ENCODE measurements around the gene CLEC4G.

Gene CLEC4G

DNA sequence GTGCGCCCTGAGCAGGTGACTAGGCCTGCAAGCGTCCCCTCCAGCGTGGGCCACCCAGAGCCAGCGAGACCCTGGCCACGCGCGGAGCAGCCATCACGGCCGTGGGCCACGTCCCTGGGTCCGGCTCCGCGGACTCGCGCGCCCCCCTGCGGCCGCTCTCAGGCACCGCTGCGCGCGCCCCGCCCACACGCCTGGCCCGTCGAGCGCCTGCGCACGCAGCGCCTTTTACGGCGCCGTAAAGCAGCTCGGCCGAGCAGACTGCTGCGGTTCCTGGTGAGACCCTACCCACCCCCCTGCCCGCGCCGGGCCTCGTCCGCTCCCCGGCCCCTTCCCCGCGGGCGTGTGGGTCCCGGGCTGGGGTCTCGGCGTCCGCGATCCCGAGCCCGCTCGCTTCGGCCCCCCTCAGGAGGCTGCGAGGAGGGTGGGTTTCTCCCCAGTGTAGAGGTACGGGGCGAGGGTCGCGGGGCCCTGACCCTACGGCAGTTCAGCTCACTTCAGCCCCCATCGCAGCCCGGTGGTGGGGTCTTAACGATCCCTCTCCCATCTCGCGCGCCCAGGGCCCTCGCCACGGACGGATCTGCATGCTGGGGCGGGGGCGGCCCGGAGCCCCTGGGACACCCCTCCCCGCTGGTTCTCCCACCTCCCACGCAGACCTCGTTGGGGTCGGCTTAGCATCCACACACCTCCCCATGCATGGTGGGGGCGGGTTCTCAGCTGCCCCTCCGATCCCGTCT lies 51.1 kb downstream of the CLEC4G start, which contains the start of gene TRAPPC5:
TRAPPC5 (plus strand) TSS at position 228 of the 734 bp plus-strand sequence. CDS start 1,421 bp downstream, outside the sequence.
- no peaks in the 10 kb centered on the region for H3K9me3 ChIP-seq (ENCODE audit: severe bottlenecking)
- TF ChIP-seq, protein P1, sequence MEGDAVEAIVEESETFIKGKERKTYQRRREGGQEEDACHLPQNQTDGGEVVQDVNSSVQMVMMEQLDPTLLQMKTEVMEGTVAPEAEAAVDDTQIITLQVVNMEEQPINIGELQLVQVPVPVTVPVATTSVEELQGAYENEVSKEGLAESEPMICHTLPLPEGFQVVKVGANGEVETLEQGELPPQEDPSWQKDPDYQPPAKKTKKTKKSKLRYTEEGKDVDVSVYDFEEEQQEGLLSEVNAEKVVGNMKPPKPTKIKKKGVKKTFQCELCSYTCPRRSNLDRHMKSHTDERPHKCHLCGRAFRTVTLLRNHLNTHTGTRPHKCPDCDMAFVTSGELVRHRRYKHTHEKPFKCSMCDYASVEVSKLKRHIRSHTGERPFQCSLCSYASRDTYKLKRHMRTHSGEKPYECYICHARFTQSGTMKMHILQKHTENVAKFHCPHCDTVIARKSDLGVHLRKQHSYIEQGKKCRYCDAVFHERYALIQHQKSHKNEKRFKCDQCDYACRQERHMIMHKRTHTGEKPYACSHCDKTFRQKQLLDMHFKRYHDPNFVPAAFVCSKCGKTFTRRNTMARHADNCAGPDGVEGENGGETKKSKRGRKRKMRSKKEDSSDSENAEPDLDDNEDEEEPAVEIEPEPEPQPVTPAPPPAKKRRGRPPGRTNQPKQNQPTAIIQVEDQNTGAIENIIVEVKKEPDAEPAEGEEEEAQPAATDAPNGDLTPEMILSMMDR (IDR thresholded peaks at IDR 0.05; ENCODE audit: low read depth, low read length), result peak; percentile 85
- H3K27ac ChIP-seq, result peak within 1 kb of the TSS; percentile 75
- H3K4me3 ChIP-seq (ENCODE audit: low read depth, low read length), result peak within 1 kb of the TSS; percentile 94
- H3K27me3 ChIP-seq (ENCODE audit: insufficient read depth, low read depth, severe bottlenecking), result no peaks in the 10 kb centered on the region
- peak; percentile 85 for DNase-seq
- peaks cover 14% of the 10 kb centered on the region for H3K36me3 ChIP-seq

DNA sequence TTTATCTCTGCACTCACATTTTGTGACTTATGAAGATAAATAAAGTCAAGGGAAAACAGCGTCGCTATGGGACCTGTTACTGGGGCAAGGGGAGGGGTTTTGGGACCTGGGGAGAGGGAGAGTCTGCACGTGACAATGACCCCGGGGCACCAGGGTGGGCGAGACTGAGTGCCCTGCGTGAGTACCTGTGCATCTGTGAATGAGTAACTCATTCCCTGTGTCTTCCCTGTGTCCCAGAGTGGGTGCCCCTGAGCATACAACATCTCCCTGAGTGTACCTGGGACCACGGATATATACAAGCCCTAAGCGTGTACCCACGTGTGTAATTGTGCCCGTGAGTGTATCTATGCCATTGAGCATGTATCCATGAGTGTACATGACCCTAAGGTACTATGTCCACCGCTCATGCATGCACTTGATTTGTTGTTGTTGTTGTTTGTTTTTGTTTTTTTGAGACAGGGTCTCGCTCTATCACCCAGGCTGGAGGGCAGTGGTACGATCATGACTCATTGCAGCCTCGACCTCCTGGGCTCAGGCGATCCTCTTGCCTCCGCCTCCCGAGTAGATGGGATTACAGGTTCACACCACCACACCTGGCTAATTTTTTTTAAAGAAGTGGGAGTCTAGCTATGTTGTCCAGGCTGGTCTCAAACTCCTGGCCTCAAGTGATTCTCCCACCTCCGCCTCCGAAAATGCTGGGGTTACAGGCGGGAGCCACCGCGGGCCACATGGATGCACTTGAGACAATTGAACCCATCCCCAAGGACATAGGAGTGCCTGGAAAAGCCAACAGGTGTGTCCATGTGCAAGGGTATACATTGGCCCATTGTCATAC lies 51.9 kb downstream of the CLEC4G start:
- H3K27ac ChIP-seq, result peak overlapping the region; percentile 75; the same call in 1 of the 2 replicates
- TF ChIP-seq, protein P1 (IDR thresholded peaks at IDR 0.05; ENCODE audit: low read depth, low read length), result no peak
- H3K36me3 ChIP-seq, result peaks cover 14% of the 10 kb centered on the region
- no peaks in the 10 kb centered on the region for H3K27me3 ChIP-seq (ENCODE audit: insufficient read depth, low read depth, severe bottlenecking)
- peak; percentile 19 for DNase-seq
- H3K4me3 ChIP-seq (ENCODE audit: low read depth, low read length), result peak overlapping the region; percentile 94
- H3K9me3 ChIP-seq (ENCODE audit: severe bottlenecking), result no peaks in the 10 kb centered on the region

DNA sequence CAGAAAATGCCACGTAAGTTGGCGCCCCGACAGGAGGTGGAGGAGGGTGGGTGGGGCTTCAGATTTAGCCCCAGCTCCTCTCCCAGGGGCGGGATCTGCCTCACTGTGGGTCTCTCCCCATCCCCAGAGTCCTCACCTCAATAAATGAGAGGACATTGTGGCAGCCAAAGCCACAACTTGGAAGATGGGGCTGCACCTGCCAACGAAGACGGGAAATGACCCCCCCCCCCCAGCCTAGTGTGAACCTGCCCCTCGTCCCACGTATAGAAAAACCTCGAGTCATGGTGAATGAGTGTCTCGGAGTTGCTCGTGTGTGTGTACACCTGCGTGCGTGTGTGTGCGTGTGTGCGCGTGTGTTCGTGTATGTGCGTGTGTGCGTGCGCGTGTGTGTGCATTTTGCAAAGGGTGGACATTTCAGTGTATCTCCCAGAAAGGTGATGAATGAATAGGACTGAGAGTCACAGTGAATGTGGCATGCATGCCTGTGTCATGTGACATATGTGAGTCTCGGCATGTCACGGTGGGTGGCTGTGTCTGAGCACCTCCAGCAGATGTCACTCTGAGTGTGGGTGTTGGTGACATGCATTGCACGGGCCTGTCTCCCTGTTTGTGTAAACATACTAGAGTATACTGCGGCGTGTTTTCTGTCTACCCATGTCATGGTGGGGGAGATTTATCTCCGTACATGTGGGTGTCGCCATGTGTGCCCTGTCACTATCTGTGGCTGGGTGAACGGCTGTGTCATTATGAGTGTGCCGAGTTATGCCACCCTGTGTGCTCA lies 52.7 kb downstream of the CLEC4G start:
- Histone ChIP-seq H3K9me3 (ENCODE audit: severe bottlenecking) (peaks cover 3% of the 10 kb centered on the region), H3K27ac (no peak overlapping the region), H3K4me3 (ENCODE audit: low read depth, low read length) (no peak overlapping the region), H3K27me3 (ENCODE audit: insufficient read depth, low read depth, severe bottlenecking) (no peaks in the 10 kb centered on the region), H3K36me3 (peaks cover 14% of the 10 kb centered on the region)
- peak; percentile 78 for DNase-seq
- TF ChIP-seq, protein P1 (IDR thresholded peaks at IDR 0.05; ENCODE audit: low read depth, low read length), result peak; percentile 71

All from WERI-Rb-1 (cell line).